HCT116 (cell line): ENCODE data around the gene DRAP1. TPM values are rescaled to one million over a fixed set of nuclear protein-coding genes. Genes with fewer than 3 reads are reported as not detected.
A peak's percentile ranks its signal among the peaks of the same experiment; 100 is the strongest.

Source experiments
- ATAC-seq: fragments of 200-7000 bp; cut with Tn5 transposase; 2 replicates; pipeline ENCODE4 v1.9.1; 2020; ENCODE audit warnings: mild to moderate bottlenecking, moderate library complexity
- BruUV-seq: library from RNA; stranded (reverse); fragments of 400-500 nt; replicated peaks from 2 replicates; lab custom pipeline; 2021; lab: Mats Ljungman, UMichigan
- CTCF ChIA-PET: fragments of 300-600 bp; sonication (Branson Sonifier 250); formaldehyde crosslinking; loops from one replicate; lab custom pipeline; 2021; ENCODE audit warnings: antibody characterized with exemption; lab: Charles Lee
- POLR2A ChIA-PET: fragments of 300-600, 350-600 bp; sonication (Branson Sonifier 250); formaldehyde crosslinking; loops from one replicate; lab custom pipeline; 2021; ENCODE audit warnings: antibody characterized with exemption; lab: Charles Lee
- RAD21 ChIA-PET, 2 experiments: fragments of 300-600 bp; sonication (Branson Sonifier 250); formaldehyde crosslinking; loops; one replicate each; lab custom pipeline; 2023; ENCODE audit warnings: low total read pairs in 2 of 2; ENCODE audit not compliant: uncharacterized antibody in 2 of 2, unreplicated experiment in 2 of 2, low non-redundant PET in 1 of 2; lab: Charles Lee
- DNase-seq: peaks from one replicate; pipeline ENCODE4 v3.0.0-alpha.2; 2010; ENCODE audit warnings: low read depth, low spot score
- H2AFZ ChIP-seq: fragments of 200-600 bp; shearing (Covaris generic), sonication (generic); 2 replicates; pipeline ENCODE4 v1.6.1; 2017; ENCODE audit warnings: low read depth, mixed run types, mixed read lengths, antibody characterized with exemption, low read length; ENCODE audit not compliant: poor library complexity, severe bottlenecking
- H3K27ac ChIP-seq: 2 replicates; pipeline ENCODE4 v1.5.1; 2012; ENCODE audit warnings: low read depth, low read length
- H3K27me3 ChIP-seq: fragments of 200-600 bp; sonication (generic); 2 replicates; pipeline ENCODE4 v1.6.1; 2016; ENCODE audit warnings: mixed run types, low read length, mixed read lengths; ENCODE audit not compliant: insufficient read depth
- H3K36me3 ChIP-seq, 2 experiments: fragments of 200-500 bp in 1 of 2; fragments of 200-600 bp in 1 of 2; sonication (Bioruptor generic) in 1 of 2; sonication (generic) in 1 of 2; 2 replicates each; pipeline versions ENCODE4 v1.5.1 to v1.6.1; 2014 to 2016; ENCODE audit warnings: low read length in 2 of 2, inconsistent platforms in 1 of 2, mixed read lengths in 1 of 2, mixed run types in 1 of 2; ENCODE audit not compliant: insufficient read depth in 2 of 2, control insufficient read depth in 1 of 2
- H3K4me1 ChIP-seq, 2 experiments: fragments of 200-600 bp in 1 of 2; sonication (generic) in 1 of 2; 2 replicates each; pipeline versions ENCODE4 v1.5.1 to v1.6.1; 2012 to 2017; ENCODE audit warnings: low read length in 2 of 2, inconsistent platforms in 1 of 2, mild to moderate bottlenecking in 1 of 2, mixed read lengths in 1 of 2, mixed run types in 1 of 2, moderate library complexity in 1 of 2; ENCODE audit not compliant: insufficient read depth in 2 of 2, control insufficient read depth in 1 of 2
- H3K4me2 ChIP-seq: fragments of 200-600 bp; sonication (generic); 2 replicates; pipeline ENCODE4 v1.6.1; 2017; ENCODE audit warnings: mixed run types, low read length, mixed read lengths
- H3K4me3 ChIP-seq, 2 experiments: fragments of 200-600 bp in 1 of 2; sonication (generic) in 1 of 2; replicated peaks in 1 of 2; 2 replicates each; pipeline ENCODE4 v1.5.1; 2011 to 2016; ENCODE audit warnings: low read length in 2 of 2, control low read depth in 1 of 2, low read depth in 1 of 2, mild to moderate bottlenecking in 1 of 2, mixed read lengths in 1 of 2, mixed run types in 1 of 2
- H3K79me2 ChIP-seq: fragments of 200-600 bp; sonication (generic); 2 replicates; pipeline ENCODE4 v1.6.1; 2017; ENCODE audit warnings: mild to moderate bottlenecking, mixed run types, low read length, moderate library complexity, mixed read lengths; ENCODE audit not compliant: insufficient read depth
- H3K9ac ChIP-seq: fragments of 200-600 bp; sonication (generic); 2 replicates; pipeline ENCODE4 v1.6.1; 2016; ENCODE audit warnings: low read length, mixed read lengths
- H3K9me2 ChIP-seq: fragments of 200-600 bp; sonication (generic), shearing (Covaris generic); 2 replicates; pipeline ENCODE4 v1.6.1; 2017; ENCODE audit warnings: mixed run types, mild to moderate bottlenecking, moderate library complexity; ENCODE audit not compliant: insufficient read depth
- H3K9me3 ChIP-seq, 2 experiments: fragments of 200-500 bp in 1 of 2; fragments of 200-600 bp in 1 of 2; sonication (Bioruptor generic) in 1 of 2; sonication (generic) in 1 of 2; 2 replicates each; pipeline ENCODE4 v1.6.1; 2014 to 2017; ENCODE audit warnings: low read length in 2 of 2, mixed read lengths in 2 of 2, inconsistent platforms in 1 of 2, low read depth in 1 of 2, mild to moderate bottlenecking in 1 of 2, mixed run types in 1 of 2, moderate library complexity in 1 of 2; ENCODE audit not compliant: control insufficient read depth in 1 of 2, insufficient read depth in 1 of 2
- H4K20me1 ChIP-seq: fragments of 200-600 bp; sonication (generic), shearing (Covaris generic); 2 replicates; pipeline ENCODE4 v1.6.1; 2017; ENCODE audit warnings: mixed run types, mild to moderate bottlenecking, moderate library complexity; ENCODE audit not compliant: insufficient read depth
- JUND ChIP-seq: IDR thresholded peaks from 2 replicates; pipeline ENCODE4 v1.6.1; 2012
- POLR2A ChIP-seq: IDR thresholded peaks from 2 replicates; pipeline ENCODE4 v1.7.0; 2011; ENCODE audit warnings: borderline replicate concordance; ENCODE audit not compliant: insufficient read depth, insufficient read length; ENCODE audit errors: extremely low read depth
- POLR2AphosphoS5 ChIP-seq: IDR thresholded peaks from 2 replicates; pipeline ENCODE4 v1.6.1; 2011; ENCODE audit warnings: mild to moderate bottlenecking, low read depth, low read length, moderate library complexity
- SIN3A ChIP-seq: IDR thresholded peaks from 2 replicates; pipeline ENCODE4 v1.6.1; 2012; ENCODE audit warnings: low read depth
- intact Hi-C: fragments of 100-400 bp; cut with micrococcal nuclease; formaldehyde crosslinking; loops from 2 replicates; pipeline ENCODE4 v1.10.0; 2022
- total RNA-seq: library from RNA; stranded (reverse); gene quantifications from one replicate; pipeline ENCODE4 v1.2.1, GENCODE V29; 2021; ENCODE audit not compliant: unreplicated experiment
- TF ChIP-seq, protein P1 (sequence below): IDR thresholded peaks from 2 replicates; pipeline ENCODE4 v1.6.1; 2012
- TF ChIP-seq, protein P2 (sequence below): IDR thresholded peaks from 2 replicates; pipeline ENCODE4 v1.6.1; 2012

The DRAP1 gene
- total RNA-seq, 1 experiment from 2014 or later = 158 TPM

DNA sequence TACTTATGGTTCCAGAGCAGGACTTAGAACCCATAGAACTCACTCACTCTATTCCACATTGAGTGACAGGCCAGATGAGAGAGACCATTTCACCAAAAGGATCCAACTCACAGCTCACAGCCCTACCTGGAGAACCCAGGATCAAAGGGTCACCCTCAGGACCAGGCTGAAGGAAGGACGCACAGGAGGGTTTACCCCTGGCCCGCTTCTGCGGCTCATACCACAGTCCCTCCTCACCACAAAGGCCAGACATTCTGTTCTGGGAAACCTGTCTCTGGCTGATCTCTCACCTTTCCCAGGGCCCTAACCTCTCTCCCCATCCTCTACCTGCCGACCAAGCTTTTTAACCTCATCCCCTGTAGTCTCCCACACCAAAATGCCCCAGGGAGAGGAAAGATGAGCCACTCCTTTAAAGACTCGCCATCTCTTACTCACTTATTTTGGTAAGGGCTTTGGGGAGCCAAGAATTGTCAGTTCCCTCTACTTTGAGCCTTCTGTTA, 23.7 kb upstream of the DRAP1 start:
- Histone ChIP-seq H2AFZ (no peak overlapping the region), H4K20me1 (peaks cover 31% of the 10 kb centered on the region; the same call in 1 of the 2 replicates), H3K4me2 (peak overlapping the region; percentile 71), H3K27me3 (no peaks in the 10 kb centered on the region), H3K4me3 (no peak overlapping the region), H3K9me2 (no peaks in the 10 kb centered on the region), H3K9me3 (no peaks in the 10 kb centered on the region), H3K79me2 (peaks cover 88% of the 10 kb centered on the region), H3K4me1 (peaks cover 14 to 79% of the 10 kb centered on the region in 2 experiments)
- POLR2A ChIA-PET = interaction anchor here (0.7 to 8.0 kb wide), 5 partner anchors 11 to 105 kb away, joined by 3 to 80 read pairs (median 6); no protein-coding TSS in a partner anchor
- CTCF ChIA-PET = interaction anchor here (1.2 kb wide), 1 partner anchor 20 kb away, joined by 3 read pairs; no protein-coding TSS in a partner anchor
- intact Hi-C loops = no loop called here
- TF ChIP-seq JUND (no peak), SIN3A (no peak), POLR2AphosphoS5 (no peak), POLR2A (no peak)
- TF ChIP-seq, protein P1, sequence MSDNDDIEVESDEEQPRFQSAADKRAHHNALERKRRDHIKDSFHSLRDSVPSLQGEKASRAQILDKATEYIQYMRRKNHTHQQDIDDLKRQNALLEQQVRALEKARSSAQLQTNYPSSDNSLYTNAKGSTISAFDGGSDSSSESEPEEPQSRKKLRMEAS = no peak
- TF ChIP-seq, protein P2, sequence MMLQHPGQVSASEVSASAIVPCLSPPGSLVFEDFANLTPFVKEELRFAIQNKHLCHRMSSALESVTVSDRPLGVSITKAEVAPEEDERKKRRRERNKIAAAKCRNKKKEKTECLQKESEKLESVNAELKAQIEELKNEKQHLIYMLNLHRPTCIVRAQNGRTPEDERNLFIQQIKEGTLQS = no peak
- TF ChIP-seq, all 23 proteins: peak for 0
- Histone ChIP-seq H3K36me3 (peaks cover 10 to 52% of the 10 kb centered on the region in 2 experiments; a peak in 3 of 4 replicates), H3K27ac (peak overlapping the region; percentile 99), H3K9ac (peak overlapping the region; percentile 99)
- DNase-seq (no peak), ATAC-seq (no peak)
- RAD21 ChIA-PET = no interaction called here
- no TSS peak for BruUV-seq
